Liver (tissue), 3 donors: ENCODE data around the gene CYP3A7.

Experiments used
- CTCF ChIP-seq: fragments of 150-350 bp; IDR thresholded peaks from 2 replicates; pipeline ENCODE4 v1.5.1; 2017; ENCODE audit warnings: improper control_type of control experiment, low read depth, low read length; ENCODE audit not compliant: missing input control
- EGR1 ChIP-seq, 2 donors: IDR thresholded peaks; 2 replicates each; pipeline ENCODE4 v1.6.1; 2016 to 2018; ENCODE audit warnings: antibody characterized with exemption in 2 of 2, low read depth in 2 of 2
- FOXA2 ChIP-seq: IDR thresholded peaks from 2 replicates; pipeline ENCODE4 v1.6.1; 2016; ENCODE audit warnings: antibody characterized with exemption
- GABPA ChIP-seq, 2 donors: IDR thresholded peaks in 1 of 2; conservative IDR thresholded peaks in 1 of 2; 2 replicates each; pipeline ENCODE4 v1.6.1; 2016; ENCODE audit warnings: antibody characterized with exemption in 2 of 2, mild to moderate bottlenecking in 1 of 2, moderate library complexity in 1 of 2
- JUND ChIP-seq, 2 donors: IDR thresholded peaks; 2 replicates each; pipeline ENCODE4 v1.6.1; 2016; ENCODE audit warnings: antibody characterized with exemption in 2 of 2
- MAX ChIP-seq: IDR thresholded peaks from 2 replicates; pipeline ENCODE4 v1.6.1; 2016; ENCODE audit warnings: antibody characterized with exemption
- NR2F2 ChIP-seq: IDR thresholded peaks from 2 replicates; pipeline ENCODE4 v1.6.1; 2016; ENCODE audit warnings: antibody characterized with exemption
- RAD21 ChIP-seq, 2 donors: IDR thresholded peaks; 2 replicates each; pipeline ENCODE4 v1.6.1; 2016; ENCODE audit warnings: antibody characterized with exemption in 2 of 2, mild to moderate bottlenecking in 2 of 2
- REST ChIP-seq: IDR thresholded peaks from 2 replicates; pipeline ENCODE4 v1.6.1; 2016; ENCODE audit warnings: antibody characterized with exemption, mild to moderate bottlenecking
- SP1 ChIP-seq: IDR thresholded peaks from 2 replicates; pipeline ENCODE4 v1.6.1; 2018; ENCODE audit warnings: antibody characterized with exemption, mild to moderate bottlenecking
- TAF1 ChIP-seq: conservative IDR thresholded peaks from 2 replicates; pipeline ENCODE4 v1.6.1; 2016; ENCODE audit warnings: antibody characterized with exemption, mild to moderate bottlenecking
- YY1 ChIP-seq: IDR thresholded peaks from 2 replicates; pipeline ENCODE4 v1.6.1; 2016; ENCODE audit warnings: antibody characterized with exemption, mild to moderate bottlenecking
- donor health status: healthy.
- donor health status: healthy.

- TF ChIP-seq CTCF, result no peak
- TF ChIP-seq RAD21 (IDR thresholded peaks at IDR 0.05), result no peak
- TF ChIP-seq TAF1, result no peak
- no peak for TF ChIP-seq YY1
- TF ChIP-seq FOXA2, result no peak
- no peak for TF ChIP-seq REST
- TF ChIP-seq NR2F2, result no peak
- TF ChIP-seq JUND (IDR thresholded peaks at IDR 0.05), result no peak
- TF ChIP-seq GABPA (IDR thresholded peaks at IDR 0.05 in 1 of 2, conservative IDR thresholded peaks at IDR 0.05 in 1 of 2), result no peak
- TF ChIP-seq MAX, result no peak
- no peak for TF ChIP-seq SP1
- no peak for TF ChIP-seq EGR1 (IDR thresholded peaks at IDR 0.05; ENCODE audit: low read depth in 2 of 2)
Measured at GRCh38 chr7:99767662-99768061, 32.7 kb upstream of the CYP3A7 start.
